ENCODE measurements around the gene L1CAM. TPM values are rescaled to one million over a fixed set of nuclear protein-coding genes. Genes with fewer than 3 reads are reported as not detected.

L1CAM gene
- total and polyA plus RNA-seq, 2 donors (not counting 1 experiment from before 2014, with no cell fraction given): 9.4 to 19.9 TPM

DNA sequence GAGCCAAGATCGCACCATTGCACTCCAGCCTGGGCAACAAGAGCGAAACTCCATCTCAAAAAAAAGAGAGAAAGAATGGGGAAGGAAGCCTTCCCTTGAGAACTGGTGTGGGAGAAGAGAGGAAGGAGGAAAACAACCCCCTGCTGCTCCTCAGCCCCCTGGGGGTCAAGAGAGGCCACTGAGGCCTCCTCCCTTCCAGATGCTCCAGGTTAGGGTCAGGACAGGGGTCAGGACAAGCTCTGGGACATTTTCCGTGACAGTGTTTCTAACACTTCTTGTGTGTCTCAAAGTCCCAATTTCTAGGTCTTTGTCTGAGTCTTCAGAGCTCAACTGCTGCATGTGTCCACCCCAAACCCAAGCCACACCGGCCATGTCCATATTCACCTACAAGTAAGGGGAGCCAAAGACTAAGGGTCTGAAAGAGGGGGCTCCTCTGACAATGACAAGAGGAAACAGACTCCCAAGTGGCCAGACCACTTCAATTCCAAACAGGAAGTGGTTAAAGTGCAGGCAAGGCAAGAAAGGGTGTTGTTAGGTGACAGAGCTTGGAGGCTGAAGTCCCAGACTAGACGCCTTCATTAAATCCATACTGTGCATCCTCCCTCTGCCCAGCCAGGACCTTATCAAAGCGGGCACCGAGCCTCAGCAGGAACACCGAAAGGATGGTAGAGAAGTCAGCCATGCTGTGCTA is 8.3 kb downstream of the L1CAM start:
- H3K4me1 ChIP-seq (ENCODE audit: control insufficient read depth in 2 of 2, insufficient read depth in 2 of 2, low read length in 2 of 2): peaks cover 9 to 11% of the 10 kb centered on the region in 2 donors
- Mint-ChIP-seq H3K4me3 (no peak overlapping the region), H3K9me3 (ENCODE audit: insufficient read depth) (no peaks in the 10 kb centered on the region), H3K4me1 (peaks cover 19% of the 10 kb centered on the region), H3K27ac (no peak overlapping the region), H3K27me3 (peaks cover 24% of the 10 kb centered on the region)
- H3K36me3 ChIP-seq (replicated peaks in 1 of 2; ENCODE audit: control extremely low read depth in 1 of 2, control insufficient read depth in 1 of 2, extremely low read depth in 1 of 2, insufficient read depth in 2 of 2, low read length in 1 of 2): no peaks in the 10 kb centered on the region
- CTCF ChIA-PET: no interaction called here
- H3K27me3 ChIP-seq (replicated peaks in 1 of 4; ENCODE audit: control extremely low read depth in 1 of 4, control insufficient read depth in 3 of 4, insufficient read depth in 4 of 4, low read length in 3 of 4): peaks cover 0 to 42% (median 5%) of the 10 kb centered on the region in 4 experiments
- TF ChIP-seq, protein P1, sequence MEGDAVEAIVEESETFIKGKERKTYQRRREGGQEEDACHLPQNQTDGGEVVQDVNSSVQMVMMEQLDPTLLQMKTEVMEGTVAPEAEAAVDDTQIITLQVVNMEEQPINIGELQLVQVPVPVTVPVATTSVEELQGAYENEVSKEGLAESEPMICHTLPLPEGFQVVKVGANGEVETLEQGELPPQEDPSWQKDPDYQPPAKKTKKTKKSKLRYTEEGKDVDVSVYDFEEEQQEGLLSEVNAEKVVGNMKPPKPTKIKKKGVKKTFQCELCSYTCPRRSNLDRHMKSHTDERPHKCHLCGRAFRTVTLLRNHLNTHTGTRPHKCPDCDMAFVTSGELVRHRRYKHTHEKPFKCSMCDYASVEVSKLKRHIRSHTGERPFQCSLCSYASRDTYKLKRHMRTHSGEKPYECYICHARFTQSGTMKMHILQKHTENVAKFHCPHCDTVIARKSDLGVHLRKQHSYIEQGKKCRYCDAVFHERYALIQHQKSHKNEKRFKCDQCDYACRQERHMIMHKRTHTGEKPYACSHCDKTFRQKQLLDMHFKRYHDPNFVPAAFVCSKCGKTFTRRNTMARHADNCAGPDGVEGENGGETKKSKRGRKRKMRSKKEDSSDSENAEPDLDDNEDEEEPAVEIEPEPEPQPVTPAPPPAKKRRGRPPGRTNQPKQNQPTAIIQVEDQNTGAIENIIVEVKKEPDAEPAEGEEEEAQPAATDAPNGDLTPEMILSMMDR (IDR thresholded peaks at IDR 0.05): no peak
- TF ChIP-seq EZH2 (IDR thresholded peaks at IDR 0.05; ENCODE audit: borderline replicate concordance, insufficient read depth, low read depth, low read length, poor library complexity, severe bottlenecking): no peak
- no peak overlapping the region for H2AFZ ChIP-seq (ENCODE audit: insufficient read depth, low read depth, low read length, poor library complexity, severe bottlenecking)
- H3K4me2 ChIP-seq (replicated peaks; ENCODE audit: low read depth, low read length, poor library complexity, severe bottlenecking): no peak overlapping the region
- H3K4me3 ChIP-seq (ENCODE audit: control extremely low read depth in 1 of 5, extremely low read depth in 1 of 5, insufficient read depth in 1 of 5, low read depth in 2 of 5, low read length in 4 of 5): no peak overlapping the region
- no peak overlapping the region for H3K27ac ChIP-seq (ENCODE audit: low read length in 2 of 2)
- H4K20me1 ChIP-seq (ENCODE audit: control insufficient read depth, insufficient read depth, low read length, poor library complexity, severe bottlenecking): no peaks in the 10 kb centered on the region
- intact Hi-C loops (cut with micrococcal nuclease): no loop called here
- 96% methylated on average over 3 of the region's 8 CpGs for WGBS (ENCODE audit: insufficient coverage)
- peaks cover 0 to 3% (median 0%) of the 10 kb centered on the region in 3 donors for H3K9me3 ChIP-seq (ENCODE audit: control extremely low read depth in 1 of 3, control insufficient read depth in 2 of 3, insufficient read depth in 1 of 3, low read length in 2 of 3)
- ATAC-seq (ENCODE audit: low read depth): no peak
- H3K79me2 ChIP-seq (ENCODE audit: control insufficient read depth, insufficient read depth, low read length): no peaks in the 10 kb centered on the region
- no peak overlapping the region for H3K9ac ChIP-seq (ENCODE audit: low read length)
- no peak for DNase-seq
- POLR2A ChIA-PET: interaction anchor here (0.6 kb wide), 1 partner anchor 290 kb away, joined by 3 read pairs; no protein-coding TSS in a partner anchor

DNA sequence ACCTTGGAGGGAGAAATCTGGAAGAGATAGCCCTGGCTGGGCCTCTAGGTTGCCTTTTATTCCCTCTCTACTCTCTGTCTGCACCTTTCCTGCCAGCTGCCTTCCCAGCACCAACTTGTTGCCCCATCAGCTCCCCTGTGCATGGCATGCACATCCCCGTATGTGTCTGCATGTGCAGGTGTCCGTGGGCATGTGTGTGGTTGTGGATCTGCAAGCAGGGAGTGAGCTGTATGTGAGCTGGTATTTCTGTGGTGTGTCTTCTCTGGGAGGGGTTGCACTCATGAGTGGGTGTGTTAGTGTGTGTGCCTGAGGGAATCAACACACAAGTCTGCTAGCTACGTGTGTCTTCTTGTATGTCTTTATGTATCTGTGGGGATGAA is 9.9 kb downstream of the L1CAM start:
- Mint-ChIP-seq H3K4me1 (peaks cover 18% of the 10 kb centered on the region), H3K27me3 (peaks cover 21% of the 10 kb centered on the region), H3K27ac (peak overlapping the region; percentile 41), H3K9me3 (ENCODE audit: insufficient read depth) (no peaks in the 10 kb centered on the region), H3K4me3 (no peak overlapping the region)
- 86% methylated on average over 1 of the region's 3 CpGs for WGBS (ENCODE audit: insufficient coverage)
- H3K27me3 ChIP-seq (replicated peaks in 1 of 4; ENCODE audit: control extremely low read depth in 1 of 4, control insufficient read depth in 3 of 4, insufficient read depth in 4 of 4, low read length in 3 of 4): peaks cover 0 to 37% (median 4%) of the 10 kb centered on the region in 4 experiments
- H3K4me2 ChIP-seq (replicated peaks; ENCODE audit: low read depth, low read length, poor library complexity, severe bottlenecking): no peak overlapping the region
- H3K9ac ChIP-seq (ENCODE audit: low read length): no peak overlapping the region
- TF ChIP-seq, protein P1 (IDR thresholded peaks at IDR 0.05): no peak
- no peak for TF ChIP-seq EZH2 (IDR thresholded peaks at IDR 0.05; ENCODE audit: borderline replicate concordance, insufficient read depth, low read depth, low read length, poor library complexity, severe bottlenecking)
- DNase-seq: no peak
- CTCF ChIA-PET: interaction anchor here (0.6 kb wide), 1 partner anchor 890 kb away, joined by 3 read pairs; no protein-coding TSS in a partner anchor
- POLR2A ChIA-PET: interaction anchor here (0.5 kb wide), 1 partner anchor 69 kb away, joined by 4 read pairs; no protein-coding TSS in a partner anchor
- H3K9me3 ChIP-seq (ENCODE audit: control extremely low read depth in 1 of 3, control insufficient read depth in 2 of 3, insufficient read depth in 1 of 3, low read length in 2 of 3): peaks cover 0 to 3% (median 0%) of the 10 kb centered on the region in 3 donors
- no peaks in the 10 kb centered on the region for H3K36me3 ChIP-seq (replicated peaks in 1 of 2; ENCODE audit: control extremely low read depth in 1 of 2, control insufficient read depth in 1 of 2, extremely low read depth in 1 of 2, insufficient read depth in 2 of 2, low read length in 1 of 2)
- intact Hi-C loops (cut with micrococcal nuclease): no loop called here
- H3K79me2 ChIP-seq (ENCODE audit: control insufficient read depth, insufficient read depth, low read length): no peaks in the 10 kb centered on the region
- no peak for ATAC-seq (ENCODE audit: low read depth)
- no peak overlapping the region for H2AFZ ChIP-seq (ENCODE audit: insufficient read depth, low read depth, low read length, poor library complexity, severe bottlenecking)
- H3K4me3 ChIP-seq (ENCODE audit: control extremely low read depth in 1 of 5, extremely low read depth in 1 of 5, insufficient read depth in 1 of 5, low read depth in 2 of 5, low read length in 4 of 5): no peak overlapping the region
- H4K20me1 ChIP-seq (ENCODE audit: control insufficient read depth, insufficient read depth, low read length, poor library complexity, severe bottlenecking): no peaks in the 10 kb centered on the region
- no peak overlapping the region for H3K27ac ChIP-seq (ENCODE audit: low read length in 2 of 2)
- peaks cover 9 to 11% of the 10 kb centered on the region in 2 donors for H3K4me1 ChIP-seq (ENCODE audit: control insufficient read depth in 2 of 2, insufficient read depth in 2 of 2, low read length in 2 of 2)
